HepG2 (cell line): Measurements from ENCODE around the gene CELF4. TPM values are rescaled to one million over a fixed set of nuclear protein-coding genes. Genes with fewer than 3 reads are reported as not detected.

Source experiments
- ATAC-seq: fragments of 200-7000 bp; cut with Tn5 transposase; 3 replicates; pipeline ENCODE4 v1.9.1; 2020; ENCODE audit warnings: mild to moderate bottlenecking, moderate library complexity
- BruUV-seq: library from RNA; stranded (reverse); fragments of 400-500 nt; replicated peaks from 2 replicates; lab custom pipeline; 2021; lab: Mats Ljungman, UMichigan
- CTCF ChIA-PET: fragments of 300-600 bp; formaldehyde crosslinking; extraction: SDS; loops from one replicate; lab custom pipeline; 2021; ENCODE audit warnings: low total read pairs, inconsistent platforms, low intra/inter-chr PET ratio; lab: Yijun Ruan, JAX
- POLR2A ChIA-PET: fragments of 350-600 bp; sonication (Branson Sonifier 250); formaldehyde crosslinking; loops from one replicate; lab custom pipeline; 2020; ENCODE audit warnings: antibody characterized with exemption, inconsistent platforms; lab: Yijun Ruan, JAX
- DNase-seq: peaks from one replicate; pipeline ENCODE4 v3.0.0-alpha.2; 2015; ENCODE audit warnings: low spot score
- FAIRE-seq: peaks from 3 replicates; lab custom pipeline; 2011; peaks lifted over from hg19 to GRCh38; lab: Jason Lieb, UNC
- H2AFZ ChIP-seq: one replicate; pipeline ENCODE4 v1.6.1; 2011; ENCODE audit warnings: low read length, inconsistent platforms
- H3K27ac ChIP-seq: fragments of 300-600 bp; 3 replicates; pipeline ENCODE4 v1.8.0; 2011; ENCODE audit warnings: mixed run types, mild to moderate bottlenecking, mixed read lengths, low read length, inconsistent platforms; ENCODE audit not compliant: insufficient read depth; ENCODE audit errors: extremely low read length
- H3K27me3 ChIP-seq, 2 experiments: fragments of 200-600 bp in 1 of 2; 2 replicates in 1 of 2; 3 replicates in 1 of 2; pipeline versions ENCODE4 v1.6.0 to v1.8.0; 2011; ENCODE audit warnings: low read length in 2 of 2, mild to moderate bottlenecking in 2 of 2, moderate library complexity in 2 of 2, inconsistent platforms in 1 of 2; ENCODE audit not compliant: insufficient read depth in 2 of 2, control insufficient read depth in 1 of 2
- H3K36me3 ChIP-seq, 2 experiments: fragments of 200-600 bp in 1 of 2; replicated peaks in 1 of 2; 2 replicates in 1 of 2; 3 replicates in 1 of 2; pipeline versions ENCODE4 v1.5.1 to v1.8.0; 2011; ENCODE audit warnings: low read length in 2 of 2, inconsistent platforms in 1 of 2; ENCODE audit not compliant: insufficient read depth in 2 of 2, control insufficient read depth in 1 of 2
- H3K4me1 ChIP-seq: 2 replicates; pipeline ENCODE4 v1.5.1; 2012; ENCODE audit warnings: low read length, inconsistent platforms; ENCODE audit not compliant: insufficient read depth
- H3K4me2 ChIP-seq: 2 replicates; pipeline ENCODE4 v1.6.0; 2011; ENCODE audit warnings: low read depth, low read length, inconsistent platforms
- H3K4me3 ChIP-seq, 3 experiments: fragments of 200-600 bp in 1 of 3; sonication (generic), shearing (Covaris generic) in 1 of 3; replicated peaks in 1 of 3; 2 replicates each; pipeline ENCODE4 v1.5.1; 2011 to 2016; ENCODE audit warnings: low read length in 3 of 3, inconsistent platforms in 2 of 3, low read depth in 2 of 3, mild to moderate bottlenecking in 2 of 3, control low read depth in 1 of 3, mixed read lengths in 1 of 3; ENCODE audit not compliant: insufficient read depth in 1 of 3
- H3K79me2 ChIP-seq: one replicate; pipeline ENCODE4 v1.6.1; 2011; ENCODE audit warnings: low read length, inconsistent platforms; ENCODE audit not compliant: insufficient read depth
- H3K9ac ChIP-seq: 2 replicates; pipeline ENCODE4 v1.6.0; 2011; ENCODE audit warnings: mild to moderate bottlenecking, low read depth, low read length, inconsistent platforms; ENCODE audit not compliant: insufficient read depth
- H3K9me3 ChIP-seq: 2 replicates; pipeline ENCODE4 v1.5.1; 2012; ENCODE audit warnings: mild to moderate bottlenecking, low read length
- H4K20me1 ChIP-seq: 2 replicates; pipeline ENCODE4 v1.6.0; 2011; ENCODE audit warnings: inconsistent platforms, mild to moderate bottlenecking, low read length, moderate library complexity; ENCODE audit not compliant: insufficient read depth
- FUBP1 ChIP-seq: sonication (generic); formaldehyde crosslinking; IDR thresholded peaks from 2 replicates; pipeline ENCODE4 v1.5.1; 2020; ENCODE audit warnings: missing genetic modification reagents, mild to moderate bottlenecking, borderline replicate concordance
- KDM4B ChIP-seq: sonication (generic); formaldehyde crosslinking; IDR thresholded peaks from 2 replicates; pipeline ENCODE4 v1.4.0; 2020; ENCODE audit warnings: missing genetic modification reagents
- NFIB ChIP-seq: sonication (generic); formaldehyde crosslinking; IDR thresholded peaks from 2 replicates; pipeline ENCODE4 v1.9.0; 2021; ENCODE audit warnings: missing genetic modification reagents, mild to moderate bottlenecking, borderline replicate concordance
- NFIC ChIP-seq: IDR thresholded peaks from 2 replicates; pipeline ENCODE4 v1.6.1; 2012; ENCODE audit warnings: mild to moderate bottlenecking, low read length, inconsistent platforms
- TBX2 ChIP-seq: sonication (generic); formaldehyde crosslinking; IDR thresholded peaks from 2 replicates; pipeline ENCODE4 v1.5.0; 2020; ENCODE audit warnings: missing genetic modification reagents, mild to moderate bottlenecking, borderline replicate concordance
- WGBS: methylation state at CpG from one replicate; pipeline ENCODE4 v1.1.6; 2017; ENCODE audit warnings: low lambda C conversion rate; 5-methylcytosine and 5-hydroxymethylcytosine counted together
- in situ Hi-C: cut with HindIII; loops from 2 replicates; pipeline ENCODE4 v1.10.0; 2017; ENCODE audit warnings: low pct_unique_long_range_greater_than_20kb; ENCODE audit not compliant: extremely low pct_ligation_motif_present
- intact Hi-C: fragments of 100-400 bp; cut with micrococcal nuclease; formaldehyde crosslinking; loops from one replicate; pipeline ENCODE4 v1.10.0; 2022; ENCODE audit not compliant: unreplicated experiment
- polyA plus RNA-seq, 8 experiments: library from polyadenylated mRNA; depleted of rRNA in 3 of 8; stranded (reverse) in 7 of 8; unstranded in 1 of 8; fragments of >200 nt; fragmentation: Illumina TruSeq in 4 of 8; extraction: Trizol in 4 of 8; gene quantifications; 2 replicates each; pipeline versions ENCODE4 v1.2.1 to v1.2.3, GENCODE V29; 2011 to 2016; ENCODE audit warnings: low read depth in 4 of 8, missing spikeins in 1 of 8, mixed read lengths in 1 of 8; ENCODE audit not compliant: insufficient read depth in 1 of 8
- total RNA-seq, 5 experiments: library from RNA; depleted of rRNA; stranded (reverse); fragments of >200 nt; fragmentation: Illumina TruSeq; extraction: Trizol; gene quantifications; 2 replicates each; pipeline ENCODE4 v1.2.3, GENCODE V29; 2016; ENCODE audit warnings: low read depth in 1 of 5
- TF ChIP-seq, protein P1 (sequence below): sonication (generic); formaldehyde crosslinking; IDR thresholded peaks from 2 replicates; pipeline ENCODE4 v1.5.1; 2020; ENCODE audit warnings: mild to moderate bottlenecking, moderate library complexity, missing genetic modification reagents

CELF4 gene
- total and polyA plus RNA-seq, 2 of the 13 experiments (the other 11 are each of a cell fraction or from before 2014, with no cell fraction given), result not detected

GRCh38 chr18:37473195-37473840 lies 92.3 kb downstream of the CELF4 start (continued):
- TF ChIP-seq FUBP1 (CRISPR knock-in tag), result no peak

- in situ Hi-C loops, result loop anchor here (10.0 kb wide), 1 partner anchor 87 kb away; no protein-coding TSS in a partner anchor
- Histone ChIP-seq H3K27ac (no peak overlapping the region), H3K79me2 (no peaks in the 10 kb centered on the region), H4K20me1 (no peaks in the 10 kb centered on the region), H2AFZ (no peak overlapping the region), H3K9ac (no peak overlapping the region), H3K27me3 (peaks cover 1 to 5% of the 10 kb centered on the region in 2 experiments; a peak in 2 of 5 replicates), H3K9me3 (no peaks in the 10 kb centered on the region), H3K4me2 (no peak overlapping the region), H3K36me3 (no peaks in the 10 kb centered on the region), H3K4me3 (no peak overlapping the region), H3K4me1 (no peaks in the 10 kb centered on the region)
- CTCF ChIA-PET, result no interaction called here
- WGBS, result 27% methylated on average over 4 of the region's 6 CpGs
- FAIRE-seq (no peak), DNase-seq (no peak), ATAC-seq (no peak)
- POLR2A ChIA-PET, result no interaction called here
- intact Hi-C loops, result no loop called here
- TF ChIP-seq TBX2 (CRISPR knock-in tag) (no peak), NFIC (no peak), KDM4B (CRISPR knock-in tag) (no peak), NFIB (CRISPR knock-in tag) (no peak)
- TF ChIP-seq, protein P1, sequence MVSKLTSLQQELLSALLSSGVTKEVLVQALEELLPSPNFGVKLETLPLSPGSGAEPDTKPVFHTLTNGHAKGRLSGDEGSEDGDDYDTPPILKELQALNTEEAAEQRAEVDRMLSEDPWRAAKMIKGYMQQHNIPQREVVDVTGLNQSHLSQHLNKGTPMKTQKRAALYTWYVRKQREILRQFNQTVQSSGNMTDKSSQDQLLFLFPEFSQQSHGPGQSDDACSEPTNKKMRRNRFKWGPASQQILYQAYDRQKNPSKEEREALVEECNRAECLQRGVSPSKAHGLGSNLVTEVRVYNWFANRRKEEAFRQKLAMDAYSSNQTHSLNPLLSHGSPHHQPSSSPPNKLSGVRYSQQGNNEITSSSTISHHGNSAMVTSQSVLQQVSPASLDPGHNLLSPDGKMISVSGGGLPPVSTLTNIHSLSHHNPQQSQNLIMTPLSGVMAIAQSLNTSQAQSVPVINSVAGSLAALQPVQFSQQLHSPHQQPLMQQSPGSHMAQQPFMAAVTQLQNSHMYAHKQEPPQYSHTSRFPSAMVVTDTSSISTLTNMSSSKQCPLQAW (CRISPR knock-in tag), result no peak
- BruUV-seq, result no TSS peak
These were observed 94.0 kb downstream of the CELF4 start for GRCh38 chr18:37471637-37472036.
